GM18498 (cell line): ENCODE results near the gene TMIGD3.
A peak's percentile ranks its signal among the peaks of the same experiment; 100 is the strongest.

Experiments used
- ATAC-seq: cut with Tn5 transposase; IDR thresholded peaks from one replicate; pipeline ENCODE4 v1.9.1; 2021; ENCODE audit warnings: mild to moderate bottlenecking, moderate library complexity; ENCODE audit not compliant: unreplicated experiment

Gene TMIGD3

GRCh38 chr1:111509997-111510375, 6.6 kb upstream of the TMIGD3 start:
- ATAC-seq = no peak

GRCh38 chr1:111507411-111508201, 4.2 kb upstream of the TMIGD3 start:
- peak; percentile 51 for ATAC-seq

- ATAC-seq = no peak
These were observed 3.1 kb upstream of the TMIGD3 start for GRCh38 chr1:111506561-111506960.

GRCh38 chr1:111505641-111506119, 2.2 kb upstream of the TMIGD3 start:
- ATAC-seq = peak; percentile 63

- no peak for ATAC-seq
These were observed 664 bp upstream of the TMIGD3 start for GRCh38 chr1:111504097-111504496.

GRCh38 chr1:111501645-111502044, 1.8 kb downstream of the TMIGD3 start:
- ATAC-seq = no peak

GRCh38 chr1:111499026-111499785, 4.2 kb downstream of the TMIGD3 start:
- ATAC-seq = no peak

GRCh38 chr1:111497592-111497991, 5.8 kb downstream of the TMIGD3 start:
- no peak for ATAC-seq

- ATAC-seq = no peak
These were observed 7.0 kb downstream of the TMIGD3 start for GRCh38 chr1:111496398-111496797.

- no peak for ATAC-seq
These were observed 12.4 kb downstream of the TMIGD3 start for GRCh38 chr1:111491070-111491469.

- no peak for ATAC-seq
These were observed 13.2 kb downstream of the TMIGD3 start for GRCh38 chr1:111490220-111490619.

GRCh38 chr1:111489604-111490003, 13.8 kb downstream of the TMIGD3 start:
- no peak for ATAC-seq

GRCh38 chr1:111488669-111489068, 14.8 kb downstream of the TMIGD3 start:
- no peak for ATAC-seq

GRCh38 chr1:111487133-111487532, 16.3 kb downstream of the TMIGD3 start:
- ATAC-seq = no peak

- no peak for ATAC-seq
These were observed 17.0 kb downstream of the TMIGD3 start for GRCh38 chr1:111486431-111486830.

GRCh38 chr1:111484391-111485026, 18.9 kb downstream of the TMIGD3 start:
- no peak for ATAC-seq

GRCh38 chr1:111483876-111484275, 19.6 kb downstream of the TMIGD3 start:
- no peak for ATAC-seq

- ATAC-seq = no peak
These were observed 20.3 kb downstream of the TMIGD3 start for GRCh38 chr1:111483166-111483565.

GRCh38 chr1:111481387-111482221, 21.8 kb downstream of the TMIGD3 start:
- no peak for ATAC-seq

- ATAC-seq = no peak
These were observed 22.8 kb downstream of the TMIGD3 start for GRCh38 chr1:111480674-111481073.
